Fibroblast of mammary gland (primary cell): ENCODE data around the gene ATP1B3.
"Not testable (repeated sequence)": the region's sequence is repeated elsewhere in the genome, so short reads cannot be mapped to it uniquely, and the experiment has no call there.

Experiments used
- DNase-seq: peaks from one replicate; pipeline ENCODE4 v3.0.0-alpha.2; 2010; ENCODE audit warnings: low read depth
- H3K4me3 ChIP-seq: 2 replicates; pipeline ENCODE4 v1.5.1; 2011; ENCODE audit warnings: low read depth, mild to moderate bottlenecking, low read length, moderate library complexity; ENCODE audit not compliant: control insufficient read depth
- CTCF ChIP-seq: conservative IDR thresholded peaks from 2 replicates; pipeline ENCODE4 v1.5.1; 2011; ENCODE audit warnings: low read depth, low read length, inconsistent platforms; ENCODE audit not compliant: control insufficient read depth, insufficient read depth

ATP1B3 gene

GRCh38 chr3:141878817-141879216 is 2.4 kb downstream of the ATP1B3 start:
- TF ChIP-seq CTCF = no peak
- H3K4me3 ChIP-seq = peak overlapping the region; percentile 85
- DNase-seq = peak; percentile 62

GRCh38 chr3:141881702-141882101 is 5.3 kb downstream of the ATP1B3 start:
- no peak for TF ChIP-seq CTCF

GRCh38 chr3:141887051-141887450 is 10.6 kb downstream of the ATP1B3 start:
- DNase-seq = no peak
- H3K4me3 ChIP-seq = no peak overlapping the region
- TF ChIP-seq CTCF = no peak

More at GRCh38 chr3:141881702-141882101, 5.3 kb downstream of the ATP1B3 start:
- no peak overlapping the region for H3K4me3 ChIP-seq
- no peak for DNase-seq

- not testable (repeated sequence) for H3K4me3 ChIP-seq
- DNase-seq = peak; percentile 40
Observed at GRCh38 chr3:141888548-141888947, 12.1 kb downstream of the ATP1B3 start.

GRCh38 chr3:141894524-141895176 is 18.2 kb downstream of the ATP1B3 start:
- no peak for TF ChIP-seq CTCF
- H3K4me3 ChIP-seq = no peak overlapping the region
- peak; percentile 89 for DNase-seq

- TF ChIP-seq CTCF = no peak
- DNase-seq = no peak
- no peak overlapping the region for H3K4me3 ChIP-seq
Observed at GRCh38 chr3:141895731-141896130, 19.3 kb downstream of the ATP1B3 start.

GRCh38 chr3:141898908-141899307 is 22.5 kb downstream of the ATP1B3 start:
- no peak overlapping the region for H3K4me3 ChIP-seq
- DNase-seq = no peak
- no peak for TF ChIP-seq CTCF
